Fibroblast of lung (primary cell): ENCODE measurements around the gene MYO18A.

Source experiments
- EZH2 ChIP-seq: IDR thresholded peaks from 2 replicates; pipeline ENCODE4 v1.5.1; 2012; ENCODE audit warnings: low read length, control low read depth, mild to moderate bottlenecking; ENCODE audit errors: missing control alignments
- TF ChIP-seq, protein P1 (sequence below), 2 donors: IDR thresholded peaks in 1 of 2; conservative IDR thresholded peaks in 1 of 2; 1 replicate in 1 of 2; 2 replicates in 1 of 2; pipeline ENCODE4 v1.5.1; 2011 to 2012; ENCODE audit warnings: low read length in 2 of 2, control low read depth in 1 of 2, inconsistent platforms in 1 of 2, low read depth in 1 of 2, mild to moderate bottlenecking in 1 of 2

DNA sequence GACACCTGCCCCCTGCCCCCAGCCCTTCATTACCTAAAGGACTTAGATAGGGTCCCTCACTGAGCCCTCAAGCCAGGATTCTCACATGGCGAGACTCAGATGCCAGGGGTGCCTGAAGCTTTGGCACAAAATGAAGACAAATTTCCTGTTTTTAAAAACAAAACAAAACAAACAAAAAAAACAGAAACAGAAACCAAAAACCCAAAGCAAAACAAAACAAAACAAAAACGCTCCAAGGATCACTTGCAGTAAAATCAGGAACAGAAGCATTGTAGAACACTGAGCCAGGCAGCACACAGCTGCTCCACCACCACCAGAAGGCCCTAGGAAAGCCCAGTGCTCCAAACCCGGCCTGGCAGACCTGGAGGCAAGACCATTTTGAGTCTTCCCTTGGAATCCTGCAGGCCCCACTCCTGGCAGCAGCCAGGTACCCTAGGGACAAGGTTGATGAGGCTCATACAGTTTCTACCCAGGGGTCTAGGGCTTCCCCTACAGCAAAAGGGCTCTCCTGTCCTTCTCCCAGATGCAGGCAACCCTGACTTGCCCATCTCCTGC lies 20.8 kb downstream of the MYO18A start:
- TF ChIP-seq, protein P1, sequence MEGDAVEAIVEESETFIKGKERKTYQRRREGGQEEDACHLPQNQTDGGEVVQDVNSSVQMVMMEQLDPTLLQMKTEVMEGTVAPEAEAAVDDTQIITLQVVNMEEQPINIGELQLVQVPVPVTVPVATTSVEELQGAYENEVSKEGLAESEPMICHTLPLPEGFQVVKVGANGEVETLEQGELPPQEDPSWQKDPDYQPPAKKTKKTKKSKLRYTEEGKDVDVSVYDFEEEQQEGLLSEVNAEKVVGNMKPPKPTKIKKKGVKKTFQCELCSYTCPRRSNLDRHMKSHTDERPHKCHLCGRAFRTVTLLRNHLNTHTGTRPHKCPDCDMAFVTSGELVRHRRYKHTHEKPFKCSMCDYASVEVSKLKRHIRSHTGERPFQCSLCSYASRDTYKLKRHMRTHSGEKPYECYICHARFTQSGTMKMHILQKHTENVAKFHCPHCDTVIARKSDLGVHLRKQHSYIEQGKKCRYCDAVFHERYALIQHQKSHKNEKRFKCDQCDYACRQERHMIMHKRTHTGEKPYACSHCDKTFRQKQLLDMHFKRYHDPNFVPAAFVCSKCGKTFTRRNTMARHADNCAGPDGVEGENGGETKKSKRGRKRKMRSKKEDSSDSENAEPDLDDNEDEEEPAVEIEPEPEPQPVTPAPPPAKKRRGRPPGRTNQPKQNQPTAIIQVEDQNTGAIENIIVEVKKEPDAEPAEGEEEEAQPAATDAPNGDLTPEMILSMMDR (conservative IDR thresholded peaks at IDR 0.05 in 1 of 2, IDR thresholded peaks at IDR 0.05 in 1 of 2; ENCODE audit: low read depth in 1 of 2, low read length in 2 of 2) = no peak
- no peak for TF ChIP-seq EZH2
